BJ (cell line): ENCODE measurements around the gene AP2B1. TPM values are rescaled to one million over a fixed set of nuclear protein-coding genes. Genes with fewer than 3 reads are reported as not detected.

ENCODE experiments used
- CTCF ChIA-PET: fragments of 350-600 bp; formaldehyde crosslinking; extraction: SDS; loops from one replicate; lab custom pipeline; 2021; ENCODE audit warnings: antibody characterized with exemption, inconsistent platforms; lab: Yijun Ruan, JAX
- POLR2A ChIA-PET: fragments of 300-600 bp; sonication (Branson Sonifier 250); formaldehyde crosslinking; extraction: SDS; loops from one replicate; lab custom pipeline; 2021; ENCODE audit warnings: antibody characterized with exemption; lab: Charles Lee
- DNase-seq: peaks from one replicate; pipeline ENCODE4 v3.0.0-alpha.2; 2011; ENCODE audit warnings: low read depth
- H3K27me3 ChIP-seq: 2 replicates; pipeline ENCODE4 v1.6.0; 2011; ENCODE audit warnings: low read length; ENCODE audit not compliant: control insufficient read depth, insufficient read depth
- H3K36me3 ChIP-seq: 2 replicates; pipeline ENCODE4 v1.5.1; 2011; ENCODE audit warnings: low read length; ENCODE audit not compliant: control insufficient read depth, insufficient read depth
- H3K4me3 ChIP-seq: 2 replicates; pipeline ENCODE4 v1.5.1; 2011; ENCODE audit warnings: low read depth, mild to moderate bottlenecking, control low read depth, low read length
- polyA plus RNA-seq: library from polyadenylated mRNA; depleted of rRNA; stranded (reverse); fragments of >200 nt; gene quantifications from 2 replicates; pipeline ENCODE4 v1.2.3, GENCODE V29; 2011
- TF ChIP-seq, protein P1 (sequence below): IDR thresholded peaks from 2 replicates; pipeline ENCODE4 v1.5.1; 2011; ENCODE audit warnings: low read depth, mild to moderate bottlenecking, control low read depth, inconsistent platforms, low read length, moderate library complexity; ENCODE audit not compliant: insufficient read depth

The AP2B1 gene
- polyA plus RNA-seq, 1 experiment: 122 TPM

- peaks cover 12% of the 10 kb centered on the region for H3K27me3 ChIP-seq
- DNase-seq: no peak
- CTCF ChIA-PET: interaction anchor here (1.0 to 14.9 kb wide), 11 partner anchors 9 to 152 kb away, joined by 3 to 425 read pairs (median 26); partner anchors contain the start of genes GAS2L2, MMP28 and TAF15
- H3K4me3 ChIP-seq: no peak overlapping the region
- TF ChIP-seq, protein P1, sequence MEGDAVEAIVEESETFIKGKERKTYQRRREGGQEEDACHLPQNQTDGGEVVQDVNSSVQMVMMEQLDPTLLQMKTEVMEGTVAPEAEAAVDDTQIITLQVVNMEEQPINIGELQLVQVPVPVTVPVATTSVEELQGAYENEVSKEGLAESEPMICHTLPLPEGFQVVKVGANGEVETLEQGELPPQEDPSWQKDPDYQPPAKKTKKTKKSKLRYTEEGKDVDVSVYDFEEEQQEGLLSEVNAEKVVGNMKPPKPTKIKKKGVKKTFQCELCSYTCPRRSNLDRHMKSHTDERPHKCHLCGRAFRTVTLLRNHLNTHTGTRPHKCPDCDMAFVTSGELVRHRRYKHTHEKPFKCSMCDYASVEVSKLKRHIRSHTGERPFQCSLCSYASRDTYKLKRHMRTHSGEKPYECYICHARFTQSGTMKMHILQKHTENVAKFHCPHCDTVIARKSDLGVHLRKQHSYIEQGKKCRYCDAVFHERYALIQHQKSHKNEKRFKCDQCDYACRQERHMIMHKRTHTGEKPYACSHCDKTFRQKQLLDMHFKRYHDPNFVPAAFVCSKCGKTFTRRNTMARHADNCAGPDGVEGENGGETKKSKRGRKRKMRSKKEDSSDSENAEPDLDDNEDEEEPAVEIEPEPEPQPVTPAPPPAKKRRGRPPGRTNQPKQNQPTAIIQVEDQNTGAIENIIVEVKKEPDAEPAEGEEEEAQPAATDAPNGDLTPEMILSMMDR: no peak
- POLR2A ChIA-PET: no interaction called here
- no peaks in the 10 kb centered on the region for H3K36me3 ChIP-seq
Observed at GRCh38 chr17:35765086-35765710, 178.1 kb downstream of the AP2B1 start.

DNA sequence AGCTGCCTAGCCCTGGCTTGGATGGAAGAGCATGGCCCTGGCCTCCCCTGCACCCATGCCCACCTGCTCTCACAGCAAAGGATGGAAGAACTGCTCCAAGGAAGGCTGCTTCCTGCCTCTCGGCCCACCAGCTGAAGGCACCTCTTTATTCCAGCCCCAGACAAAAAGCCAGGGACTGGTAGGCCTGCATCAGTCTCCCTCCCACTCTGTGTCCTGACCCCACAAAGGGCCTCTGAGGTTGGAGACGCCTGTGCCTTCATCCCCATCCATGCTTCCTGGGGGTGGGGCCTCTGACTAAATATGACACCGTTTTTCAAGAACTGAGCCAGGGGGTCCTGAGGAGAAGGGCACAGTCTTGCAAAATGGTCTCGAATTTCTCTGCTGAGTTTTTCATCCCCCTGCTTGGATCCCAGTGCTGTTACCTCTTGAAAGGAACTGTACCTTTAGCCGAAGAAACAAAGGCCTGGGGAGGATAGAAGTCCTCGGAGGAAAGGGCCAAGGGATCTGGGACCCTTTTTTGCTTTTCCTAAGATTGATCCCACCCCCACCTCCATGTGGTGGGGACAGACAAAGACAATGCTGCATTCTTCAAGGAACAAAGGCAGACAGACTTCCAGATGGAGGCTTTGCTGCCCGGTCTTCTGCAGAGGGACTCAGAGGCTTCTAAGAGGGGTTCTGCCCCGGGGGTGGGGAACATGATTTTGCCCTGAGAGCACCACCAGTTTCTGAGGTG, 178.8 kb downstream of the AP2B1 start:
- no peak for DNase-seq
- TF ChIP-seq, protein P1: no peak
- H3K27me3 ChIP-seq: peaks cover 12% of the 10 kb centered on the region
- no peak overlapping the region for H3K4me3 ChIP-seq
- CTCF ChIA-PET: interaction anchor here (1.0 to 14.9 kb wide), 15 partner anchors 8 to 178 kb away, joined by 3 to 425 read pairs (median 18); partner anchors contain the start of genes MMP28 and TAF15
- H3K36me3 ChIP-seq: no peaks in the 10 kb centered on the region
- POLR2A ChIA-PET: no interaction called here

DNA sequence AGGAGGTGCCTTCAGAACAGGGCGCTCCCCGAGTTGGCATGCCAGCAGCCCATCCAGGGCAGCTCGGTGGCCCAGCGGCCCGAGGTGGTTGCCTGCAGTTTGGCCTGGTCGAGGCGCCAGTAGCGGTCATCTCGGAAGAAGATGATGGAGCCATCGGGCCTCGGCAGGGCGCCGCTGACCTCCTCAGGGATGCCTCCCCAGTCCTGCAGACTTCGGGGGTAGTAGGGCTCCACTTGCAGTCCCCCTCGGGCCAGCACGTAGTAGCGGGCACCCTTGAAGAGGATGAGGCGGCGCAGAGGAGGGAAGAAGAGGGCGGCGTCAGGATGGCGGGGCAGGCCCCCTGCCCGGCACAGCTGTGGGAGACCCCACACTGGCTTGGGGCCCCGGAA, 179.4 kb downstream of the AP2B1 start:
- Histone ChIP-seq H3K4me3 (no peak overlapping the region), H3K27me3 (peaks cover 12% of the 10 kb centered on the region), H3K36me3 (no peaks in the 10 kb centered on the region)
- no peak for DNase-seq
- ChIA-PET POLR2A (no interaction called here), CTCF (interaction anchor here (1.0 to 14.9 kb wide), 13 partner anchors 8 to 178 kb away, joined by 3 to 425 read pairs (median 12); partner anchors contain the start of genes MMP28 and TAF15)
- TF ChIP-seq, protein P1: no peak

DNA sequence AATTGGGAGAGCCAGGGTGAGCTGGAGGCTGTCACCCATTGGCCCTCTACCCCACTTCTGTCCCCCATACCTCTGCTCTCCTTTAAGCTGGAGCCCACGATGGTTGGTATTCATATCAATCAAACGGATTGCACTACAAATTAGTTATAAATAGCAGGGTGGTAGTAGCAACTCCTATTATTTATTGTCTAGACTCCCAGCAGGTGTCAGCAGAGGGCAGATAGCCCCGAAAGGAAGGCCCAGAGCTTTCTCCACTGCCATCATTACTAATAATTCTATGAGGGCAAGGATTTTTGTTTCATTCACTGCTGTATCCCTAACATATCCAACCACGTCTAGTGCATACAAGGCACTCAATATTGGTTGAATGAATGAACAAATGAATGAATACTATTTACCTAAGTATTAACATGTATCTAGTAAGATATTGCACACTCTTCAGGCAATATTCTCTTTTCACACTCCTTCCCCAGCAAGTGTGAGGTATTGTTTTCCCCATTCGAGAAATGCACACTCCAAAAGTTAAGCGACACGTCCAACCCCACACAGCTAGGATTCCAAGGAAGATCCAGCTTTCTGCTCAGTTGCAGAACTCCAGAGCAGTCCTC, 179.9 kb downstream of the AP2B1 start:
- ChIA-PET POLR2A (no interaction called here), CTCF (interaction anchor here (1.0 to 14.9 kb wide), 13 partner anchors 9 to 179 kb away, joined by 3 to 425 read pairs (median 12); partner anchors contain the start of genes MMP28 and TAF15)
- Histone ChIP-seq H3K36me3 (no peaks in the 10 kb centered on the region), H3K4me3 (no peak overlapping the region), H3K27me3 (peaks cover 15% of the 10 kb centered on the region)
- no peak for DNase-seq
- TF ChIP-seq, protein P1: peak; percentile 71

DNA sequence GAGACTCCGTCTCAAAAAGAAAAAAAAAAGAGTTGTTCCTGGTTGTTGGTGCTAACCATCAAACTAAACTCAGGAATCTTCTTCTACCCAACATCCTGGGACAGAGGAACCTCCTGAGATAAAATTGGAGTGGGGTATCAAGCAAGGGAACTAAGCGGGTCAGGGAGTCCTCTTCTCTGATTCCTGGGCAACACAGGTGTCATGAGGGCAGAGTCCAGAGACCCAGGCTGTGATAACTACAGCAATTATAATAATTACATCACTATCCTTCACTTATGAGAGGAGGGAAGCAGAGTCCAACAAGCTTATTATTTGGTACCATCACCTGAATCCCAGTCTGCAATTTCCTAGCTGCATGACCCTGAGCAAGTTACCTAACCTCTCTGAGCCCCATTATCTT, 181.7 kb downstream of the AP2B1 start:
- no peak for DNase-seq
- no peaks in the 10 kb centered on the region for H3K36me3 ChIP-seq
- CTCF ChIA-PET: interaction anchor here (0.7 to 14.9 kb wide), 6 partner anchors 13 to 163 kb away, joined by 3 to 425 read pairs (median 6); partner anchors contain the start of gene TAF15
- POLR2A ChIA-PET: no interaction called here
- TF ChIP-seq, protein P1: no peak
- H3K27me3 ChIP-seq: peaks cover 21% of the 10 kb centered on the region
- H3K4me3 ChIP-seq: no peak overlapping the region
